Esophagus squamous epithelium (tissue), 4 donors: Measurements from ENCODE around the gene ST8SIA1.

Source experiments
- CTCF ChIP-seq, 6 experiments: fragments of 450-650 bp in 4 of 6; fragments of 200-600 bp in 2 of 6; sonication (generic) in 2 of 6; IDR thresholded peaks; one replicate each; pipeline ENCODE4 v1.5.1; 2016 to 2019; ENCODE audit warnings: antibody characterized with exemption in 6 of 6, mild to moderate bottlenecking in 4 of 6, moderate library complexity in 4 of 6
- POLR2A ChIP-seq, 4 donors: fragments of 450-650 bp; IDR thresholded peaks; one replicate each; pipeline ENCODE4 v1.6.1; 2017; ENCODE audit warnings: antibody characterized with exemption in 4 of 4, mild to moderate bottlenecking in 4 of 4, moderate library complexity in 3 of 4

DNA sequence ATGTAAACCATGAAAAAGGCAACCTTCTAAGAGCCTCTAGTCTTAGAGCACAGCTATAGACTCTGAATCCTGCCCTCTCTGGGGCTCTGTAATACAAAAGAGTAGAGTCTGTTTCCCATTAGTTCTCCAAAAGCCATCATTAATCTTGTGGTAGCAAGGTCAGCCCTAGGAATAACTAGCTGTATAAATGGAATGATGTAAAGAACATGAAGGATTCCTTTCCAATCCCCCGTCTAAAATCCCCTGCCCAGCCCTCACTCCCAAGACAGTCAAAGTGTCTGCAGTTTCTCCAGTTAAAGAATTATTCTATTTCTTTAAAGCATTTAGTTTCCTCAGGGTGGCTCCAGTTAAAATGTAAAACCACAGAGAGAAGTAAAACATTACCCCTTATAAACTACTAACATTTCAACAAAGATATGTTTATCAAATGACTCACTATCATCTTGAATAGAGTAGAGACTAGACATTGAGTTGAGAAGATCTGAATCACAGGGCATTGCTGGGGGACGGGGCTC lies 104.2 kb downstream of the ST8SIA1 start:
- TF ChIP-seq POLR2A (IDR thresholded peaks at IDR 0.05) (no peak), CTCF (IDR thresholded peaks at IDR 0.05) (no peak)
